HG03280 (cell line): Measurements from ENCODE around the gene NRSN2.
"Not testable (repeated sequence)": the region's sequence is repeated elsewhere in the genome, so short reads cannot be mapped to it uniquely, and the experiment has no call there.

Experiments used
- ATAC-seq: cut with Tn5 transposase; IDR thresholded peaks from one replicate; pipeline ENCODE4 v1.9.1; 2021; ENCODE audit warnings: mild to moderate bottlenecking, moderate library complexity; ENCODE audit not compliant: unreplicated experiment

Gene NRSN2

DNA sequence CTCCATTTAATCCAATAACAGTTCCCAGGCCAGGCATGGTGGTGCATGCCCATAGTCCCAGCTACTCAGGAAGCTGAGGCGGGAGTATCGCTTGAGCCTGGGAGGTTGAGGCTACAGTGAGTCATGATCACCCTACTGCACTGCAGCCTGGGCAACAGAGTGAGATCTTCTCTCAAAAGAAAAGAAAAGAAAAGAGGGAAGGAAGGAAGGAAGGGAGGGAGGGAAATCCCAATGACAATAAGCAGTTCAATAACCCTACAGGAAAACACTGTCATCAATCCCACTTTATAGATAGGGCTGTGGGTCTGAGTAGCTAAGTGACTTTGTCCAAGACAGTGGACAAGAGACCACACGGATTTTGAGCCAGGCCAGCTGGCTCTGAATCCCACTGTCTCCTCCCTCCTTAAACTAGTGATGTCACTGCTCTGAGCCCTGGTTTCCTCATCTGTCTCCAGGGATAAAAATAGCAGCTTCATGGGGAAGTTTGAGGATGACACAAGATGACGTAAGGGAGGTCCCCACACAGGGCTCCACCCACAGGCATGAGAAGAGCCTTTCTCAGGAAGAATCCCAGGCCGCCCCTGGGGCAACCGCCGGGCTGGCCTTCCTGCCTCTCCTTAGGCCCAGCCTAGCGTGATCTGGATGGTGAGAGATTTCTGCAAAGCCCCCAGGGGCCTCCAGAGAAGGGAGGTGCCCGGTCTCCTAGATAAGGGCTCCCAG, 26.4 kb downstream of the NRSN2 start:
- ATAC-seq = no peak

DNA sequence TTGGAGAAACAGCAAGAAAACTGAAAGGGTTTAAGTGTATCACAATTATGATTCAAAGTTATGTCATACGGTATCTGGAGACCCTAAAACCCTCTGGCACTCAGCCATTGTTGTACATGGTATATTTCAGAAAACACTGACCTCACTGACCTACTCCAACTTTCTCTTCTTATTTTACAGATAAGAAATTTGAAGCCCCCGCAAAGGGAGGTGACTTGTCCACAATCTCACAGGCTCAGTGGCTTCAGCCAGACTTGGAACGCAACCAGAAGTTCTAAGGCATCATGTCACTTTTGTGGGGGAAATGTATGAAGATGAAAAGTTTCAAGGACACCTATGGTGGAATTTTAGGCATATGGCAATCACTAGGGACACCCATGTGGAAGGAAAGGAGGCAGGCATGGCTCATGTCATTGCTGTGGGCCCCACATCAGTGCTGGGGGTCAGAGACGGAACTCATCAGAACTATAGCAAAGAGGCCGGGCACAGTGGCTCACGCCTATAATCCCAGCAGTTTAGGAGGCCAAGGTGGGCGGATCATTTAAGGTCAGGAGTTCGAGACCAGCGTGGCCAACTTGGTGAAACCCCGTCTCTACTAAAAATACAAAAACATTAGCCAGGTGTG, 28.5 kb downstream of the NRSN2 start:
- no peak for ATAC-seq

DNA sequence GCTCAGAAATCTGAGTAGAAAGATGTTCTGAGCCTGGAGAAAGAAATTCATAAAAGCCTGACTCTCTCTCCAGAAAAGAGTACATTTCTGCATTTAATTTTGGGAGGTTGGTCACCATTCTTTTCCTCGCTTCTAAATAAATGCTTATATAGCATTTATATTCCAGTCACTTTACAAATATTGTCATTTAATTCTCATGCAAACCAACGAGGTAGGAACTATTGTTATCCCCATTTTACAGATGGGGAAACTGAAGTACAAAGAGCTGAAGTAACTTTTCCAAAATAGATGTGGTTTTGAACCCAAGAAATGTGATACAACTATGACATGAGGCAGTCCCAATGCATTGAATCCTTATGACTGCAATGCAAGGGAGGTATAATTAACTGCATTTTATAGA, 29.2 kb downstream of the NRSN2 start:
- no peak for ATAC-seq

DNA sequence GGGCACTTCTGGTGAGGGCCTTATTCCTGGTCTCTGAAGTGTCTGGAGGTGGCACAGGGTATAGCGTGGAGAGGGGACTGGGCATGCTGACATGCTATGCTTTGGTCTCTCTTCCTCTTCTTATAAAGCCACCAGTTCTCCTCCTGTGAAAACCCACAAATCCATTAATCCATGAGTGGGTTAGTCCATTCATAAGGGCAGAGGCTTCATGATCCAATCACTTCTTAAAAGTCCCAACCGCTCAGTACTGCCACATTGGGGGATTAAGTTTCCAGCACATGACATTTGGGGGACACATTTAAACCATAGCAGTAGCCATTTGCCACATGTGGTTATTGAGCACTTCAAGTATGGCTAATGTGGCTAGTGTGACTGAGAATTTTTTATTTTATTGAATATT, 29.8 kb downstream of the NRSN2 start:
- ATAC-seq = no peak

GRCh38 chr20:377578-377977, 30.7 kb downstream of the NRSN2 start:
- not testable (repeated sequence) for ATAC-seq

DNA sequence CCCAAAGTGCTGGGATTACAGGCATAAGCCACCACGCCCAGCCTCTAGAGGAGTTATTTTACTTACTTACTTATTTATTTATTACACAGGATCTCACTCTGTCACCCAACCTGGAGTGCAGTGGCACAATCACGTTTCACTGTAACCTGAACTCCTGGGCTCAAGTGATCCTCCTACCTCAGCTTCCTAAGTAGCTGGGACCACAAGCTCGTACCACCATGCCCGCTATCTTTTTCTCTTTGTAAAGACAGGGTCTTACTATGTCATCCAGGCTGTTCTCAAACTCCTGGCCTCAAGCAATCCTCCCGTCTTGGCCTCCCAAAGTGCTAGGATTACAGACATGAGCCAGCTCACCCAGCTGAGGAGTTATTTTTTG, 32.0 kb downstream of the NRSN2 start:
- ATAC-seq = no peak

DNA sequence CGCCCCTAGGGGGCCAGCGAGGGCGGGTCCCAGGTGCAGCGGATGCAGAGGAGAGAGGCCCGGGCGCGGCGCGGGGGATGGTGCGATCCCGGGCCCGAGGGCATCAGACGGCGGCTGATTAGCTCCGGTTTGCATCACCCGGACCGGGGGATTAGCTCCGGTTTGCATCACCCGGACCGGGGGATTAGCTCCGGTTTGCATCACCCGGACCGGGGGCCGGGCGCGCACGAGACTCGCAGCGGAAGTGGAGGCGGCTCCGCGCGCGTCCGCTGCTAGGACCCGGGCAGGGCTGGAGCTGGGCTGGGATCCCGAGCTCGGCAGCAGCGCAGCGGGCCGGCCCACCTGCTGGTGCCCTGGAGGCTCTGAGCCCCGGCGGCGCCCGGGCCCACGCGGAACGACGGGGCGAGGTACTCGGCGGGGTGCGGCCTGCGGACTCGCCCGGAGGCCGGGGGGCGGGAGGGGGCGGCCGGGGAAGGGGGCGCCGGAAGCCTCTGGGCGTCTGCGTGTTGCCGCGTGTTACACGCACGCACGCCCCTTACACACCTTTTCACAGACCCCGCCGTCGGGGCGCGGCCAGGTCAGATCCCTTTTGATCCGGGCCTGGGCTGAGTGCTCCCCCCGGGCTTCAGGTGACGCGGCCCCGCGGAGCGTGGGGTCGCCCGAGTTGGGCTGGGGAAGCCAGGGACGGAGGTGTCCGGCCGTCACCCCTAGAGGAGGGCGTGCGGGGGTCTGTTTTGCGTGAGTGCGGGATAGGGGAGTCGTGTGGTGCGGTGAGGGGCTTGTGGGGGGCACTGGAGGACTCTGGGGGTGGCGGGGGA, 34.1 kb downstream of the NRSN2 start:
- ATAC-seq = peak; percentile 57

DNA sequence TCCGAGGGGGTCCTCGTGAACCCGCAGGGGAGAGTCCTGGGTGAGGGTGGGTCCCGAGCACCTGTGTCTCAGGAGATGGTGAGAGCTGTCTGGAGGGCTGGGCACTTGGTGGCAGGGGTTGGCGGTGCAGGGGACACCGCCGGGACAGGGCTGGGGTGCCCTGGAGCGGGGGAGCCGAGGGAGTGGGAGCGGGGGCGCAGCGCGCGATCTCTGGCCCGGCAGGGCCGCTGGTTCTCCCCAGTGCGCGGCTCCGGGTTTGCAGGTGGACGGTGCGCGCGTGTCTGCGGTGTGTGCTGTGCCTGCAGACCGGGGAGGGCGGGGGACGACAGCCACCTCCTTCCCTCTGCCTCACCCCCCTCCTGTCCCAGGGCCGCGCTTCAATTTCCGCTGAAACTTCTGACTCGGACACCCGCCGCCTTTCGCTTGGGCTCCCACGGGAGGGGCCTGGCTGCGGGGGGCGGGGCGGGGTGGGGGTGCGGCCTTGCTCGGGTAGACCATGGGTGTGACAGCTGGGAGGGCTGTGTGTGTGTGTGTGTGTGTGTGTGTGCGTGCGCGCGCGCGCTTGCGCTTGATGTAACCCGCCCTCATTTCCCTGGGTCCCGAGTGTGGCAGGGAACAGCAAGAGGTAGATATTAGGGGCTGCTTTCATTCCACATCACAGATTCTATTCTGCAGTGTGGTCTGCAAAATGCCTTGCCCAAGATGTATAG, 34.8 kb downstream of the NRSN2 start:
- ATAC-seq = peak; percentile 54

DNA sequence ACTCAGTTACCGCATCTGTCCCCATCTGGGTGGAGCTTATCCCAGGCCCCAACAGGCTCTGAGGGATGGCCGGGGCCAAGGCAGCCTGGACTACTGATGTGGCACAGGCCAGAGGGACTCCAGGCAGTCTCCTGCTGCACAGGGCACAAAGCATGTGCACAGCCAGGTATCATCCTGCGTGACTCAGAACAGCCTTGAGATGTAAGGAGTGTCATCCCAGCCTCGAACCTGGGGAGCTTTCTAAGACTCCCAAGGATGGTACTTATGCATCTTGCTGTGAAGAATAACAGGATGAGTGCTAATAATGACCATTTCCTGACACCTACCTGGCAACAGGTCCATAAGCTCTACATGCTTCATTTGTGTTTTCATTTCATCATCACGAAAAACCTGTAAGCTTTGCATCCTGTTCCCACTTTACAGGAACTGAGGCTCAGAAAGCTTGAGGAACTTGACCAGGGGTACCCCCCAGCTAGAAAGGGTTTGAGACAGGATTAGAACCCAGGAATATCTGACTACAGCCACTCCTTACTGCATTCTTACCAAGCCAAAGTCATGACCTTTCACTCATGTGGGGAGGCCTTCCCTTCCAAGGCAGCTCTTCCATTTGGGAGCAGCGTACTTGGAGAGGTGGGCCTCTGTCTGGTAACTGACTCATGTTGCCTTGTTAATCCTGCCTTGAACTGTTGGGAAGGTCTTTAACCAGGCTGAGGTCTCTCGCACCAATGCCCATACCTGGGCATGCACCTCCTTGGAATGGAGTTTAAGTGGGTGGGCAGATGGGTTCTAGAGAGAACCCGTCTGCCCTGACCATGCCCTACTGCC, 35.6 kb downstream of the NRSN2 start:
- no peak for ATAC-seq

GRCh38 chr20:383889-384288, 37.0 kb downstream of the NRSN2 start:
- no peak for ATAC-seq

GRCh38 chr20:384723-385122, 37.8 kb downstream of the NRSN2 start:
- no peak for ATAC-seq

DNA sequence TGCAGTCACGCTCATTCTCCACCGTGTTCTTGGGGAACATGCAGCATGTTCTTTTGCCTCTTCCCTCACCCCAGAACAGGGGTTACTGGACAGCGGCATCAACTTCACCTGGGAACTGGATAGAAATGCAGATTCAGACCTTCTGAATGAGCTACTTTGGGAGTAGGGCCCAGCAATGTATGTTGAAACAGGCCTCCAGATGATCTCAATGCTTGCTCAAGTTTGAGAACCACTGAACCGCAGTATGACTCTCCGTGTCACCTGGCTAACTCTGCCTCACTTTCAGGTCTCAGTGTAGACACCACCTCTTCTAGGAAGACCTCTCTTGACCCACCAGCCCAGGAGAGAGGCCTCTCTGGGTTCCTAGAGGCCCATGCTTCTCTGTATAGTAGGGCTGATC, 38.5 kb downstream of the NRSN2 start:
- no peak for ATAC-seq

DNA sequence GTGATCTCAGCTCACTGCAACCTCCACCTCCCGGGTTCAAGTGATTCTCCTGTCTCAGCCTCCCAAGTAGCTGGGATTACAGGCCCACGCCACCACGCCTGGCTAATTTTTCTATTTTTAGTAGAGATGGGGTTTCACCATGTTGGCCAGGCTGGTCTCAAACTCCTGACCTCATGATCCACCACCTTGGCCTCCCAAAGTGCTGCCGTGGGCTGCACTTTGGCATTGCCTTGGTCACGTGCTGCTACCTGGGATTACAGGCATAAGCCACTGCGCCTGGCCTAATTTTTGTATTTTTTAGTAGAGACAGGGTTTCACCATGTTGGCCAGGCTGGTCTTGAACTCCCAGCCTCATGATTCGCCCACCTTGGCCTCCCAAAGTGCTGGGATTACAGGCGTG, 39.7 kb downstream of the NRSN2 start:
- not testable (repeated sequence) for ATAC-seq

- no peak for ATAC-seq
Observed at GRCh38 chr20:387520-387919, 40.6 kb downstream of the NRSN2 start.

GRCh38 chr20:388034-388994, 41.4 kb downstream of the NRSN2 start:
- no peak for ATAC-seq

DNA sequence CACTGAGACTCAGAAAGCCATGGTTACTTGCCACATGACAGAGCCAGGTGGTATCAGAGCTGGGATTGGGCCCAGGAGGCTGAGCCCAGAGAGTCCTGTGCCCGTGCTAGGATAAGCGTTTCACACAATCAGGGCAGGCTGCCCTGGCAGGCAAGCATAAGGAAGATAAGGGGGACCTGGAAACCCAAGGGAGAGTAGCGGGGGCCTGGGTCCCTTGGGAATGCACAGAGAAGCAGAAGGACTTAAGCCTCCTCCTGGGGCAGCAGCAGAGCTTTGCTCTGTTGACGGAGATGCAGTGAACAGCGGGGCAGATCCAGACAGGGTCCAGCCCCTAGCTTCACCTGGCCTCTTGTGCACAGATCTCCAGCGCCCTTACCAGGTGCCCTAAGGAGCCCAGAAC, 42.3 kb downstream of the NRSN2 start:
- no peak for ATAC-seq

DNA sequence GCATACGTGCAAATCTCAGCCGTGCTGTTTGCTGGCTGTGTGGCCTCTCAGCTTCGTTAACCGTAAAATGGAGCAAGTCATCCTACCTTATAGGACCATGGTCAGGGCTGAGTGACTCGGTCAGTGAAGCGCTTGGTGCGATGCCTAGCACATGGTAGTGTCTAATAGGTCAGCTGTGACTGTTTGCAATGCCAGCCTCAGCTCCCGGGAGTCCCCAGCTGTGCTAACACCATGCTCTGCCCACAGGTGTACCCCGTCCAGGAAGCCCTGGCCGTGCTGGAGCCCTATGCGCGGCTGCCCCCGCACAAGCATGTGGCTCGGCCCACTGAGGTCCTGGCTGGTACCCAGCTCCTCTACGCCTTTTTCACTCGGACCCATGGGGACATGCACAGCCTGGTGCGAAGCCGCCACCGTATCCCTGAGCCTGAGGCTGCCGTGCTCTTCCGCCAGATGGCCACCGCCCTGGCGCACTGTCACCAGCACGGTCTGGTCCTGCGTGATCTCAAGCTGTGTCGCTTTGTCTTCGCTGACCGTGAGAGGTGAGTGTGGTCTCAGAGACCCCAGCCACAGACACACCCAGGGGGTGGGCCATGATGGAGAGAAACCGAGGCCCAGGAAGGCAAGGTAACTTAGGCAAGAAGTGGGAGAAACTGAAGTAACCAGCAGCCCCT, 44.3 kb downstream of the NRSN2 start:
- no peak for ATAC-seq

- not testable (repeated sequence) for ATAC-seq
Observed at GRCh38 chr20:393296-393695, 46.4 kb downstream of the NRSN2 start.

DNA sequence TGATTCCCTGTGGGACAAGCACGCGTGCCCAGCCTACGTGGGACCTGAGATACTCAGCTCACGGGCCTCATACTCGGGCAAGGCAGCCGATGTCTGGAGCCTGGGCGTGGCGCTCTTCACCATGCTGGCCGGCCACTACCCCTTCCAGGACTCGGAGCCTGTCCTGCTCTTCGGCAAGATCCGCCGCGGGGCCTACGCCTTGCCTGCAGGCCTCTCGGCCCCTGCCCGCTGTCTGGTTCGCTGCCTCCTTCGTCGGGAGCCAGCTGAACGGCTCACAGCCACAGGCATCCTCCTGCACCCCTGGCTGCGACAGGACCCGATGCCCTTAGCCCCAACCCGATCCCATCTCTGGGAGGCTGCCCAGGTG, 49.3 kb downstream of the NRSN2 start:
- no peak for ATAC-seq
